ENCODE data around the gene TIMM13.

- TF ChIP-seq EZH2phosphoT487 (IDR thresholded peaks at IDR 0.05; ENCODE audit: borderline replicate concordance, low read depth) = no peak
- TF ChIP-seq RAD21 (IDR thresholded peaks at IDR 0.05; ENCODE audit: low read length) = no peak
- TF ChIP-seq, protein P1, sequence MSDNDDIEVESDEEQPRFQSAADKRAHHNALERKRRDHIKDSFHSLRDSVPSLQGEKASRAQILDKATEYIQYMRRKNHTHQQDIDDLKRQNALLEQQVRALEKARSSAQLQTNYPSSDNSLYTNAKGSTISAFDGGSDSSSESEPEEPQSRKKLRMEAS (IDR thresholded peaks at IDR 0.05; ENCODE audit: low read depth) = no peak
- no peak for TF ChIP-seq POLR2AphosphoS5 (IDR thresholded peaks at IDR 0.05; ENCODE audit: low read depth, low read length)
- no peak for TF ChIP-seq RXRA (IDR thresholded peaks at IDR 0.05; ENCODE audit: borderline replicate concordance, low read depth)
- TF ChIP-seq YY1 (IDR thresholded peaks at IDR 0.05; ENCODE audit: low read depth) = no peak
- TF ChIP-seq, protein P2, sequence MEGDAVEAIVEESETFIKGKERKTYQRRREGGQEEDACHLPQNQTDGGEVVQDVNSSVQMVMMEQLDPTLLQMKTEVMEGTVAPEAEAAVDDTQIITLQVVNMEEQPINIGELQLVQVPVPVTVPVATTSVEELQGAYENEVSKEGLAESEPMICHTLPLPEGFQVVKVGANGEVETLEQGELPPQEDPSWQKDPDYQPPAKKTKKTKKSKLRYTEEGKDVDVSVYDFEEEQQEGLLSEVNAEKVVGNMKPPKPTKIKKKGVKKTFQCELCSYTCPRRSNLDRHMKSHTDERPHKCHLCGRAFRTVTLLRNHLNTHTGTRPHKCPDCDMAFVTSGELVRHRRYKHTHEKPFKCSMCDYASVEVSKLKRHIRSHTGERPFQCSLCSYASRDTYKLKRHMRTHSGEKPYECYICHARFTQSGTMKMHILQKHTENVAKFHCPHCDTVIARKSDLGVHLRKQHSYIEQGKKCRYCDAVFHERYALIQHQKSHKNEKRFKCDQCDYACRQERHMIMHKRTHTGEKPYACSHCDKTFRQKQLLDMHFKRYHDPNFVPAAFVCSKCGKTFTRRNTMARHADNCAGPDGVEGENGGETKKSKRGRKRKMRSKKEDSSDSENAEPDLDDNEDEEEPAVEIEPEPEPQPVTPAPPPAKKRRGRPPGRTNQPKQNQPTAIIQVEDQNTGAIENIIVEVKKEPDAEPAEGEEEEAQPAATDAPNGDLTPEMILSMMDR (IDR thresholded peaks at IDR 0.05) = no peak
- TF ChIP-seq, protein P3, sequence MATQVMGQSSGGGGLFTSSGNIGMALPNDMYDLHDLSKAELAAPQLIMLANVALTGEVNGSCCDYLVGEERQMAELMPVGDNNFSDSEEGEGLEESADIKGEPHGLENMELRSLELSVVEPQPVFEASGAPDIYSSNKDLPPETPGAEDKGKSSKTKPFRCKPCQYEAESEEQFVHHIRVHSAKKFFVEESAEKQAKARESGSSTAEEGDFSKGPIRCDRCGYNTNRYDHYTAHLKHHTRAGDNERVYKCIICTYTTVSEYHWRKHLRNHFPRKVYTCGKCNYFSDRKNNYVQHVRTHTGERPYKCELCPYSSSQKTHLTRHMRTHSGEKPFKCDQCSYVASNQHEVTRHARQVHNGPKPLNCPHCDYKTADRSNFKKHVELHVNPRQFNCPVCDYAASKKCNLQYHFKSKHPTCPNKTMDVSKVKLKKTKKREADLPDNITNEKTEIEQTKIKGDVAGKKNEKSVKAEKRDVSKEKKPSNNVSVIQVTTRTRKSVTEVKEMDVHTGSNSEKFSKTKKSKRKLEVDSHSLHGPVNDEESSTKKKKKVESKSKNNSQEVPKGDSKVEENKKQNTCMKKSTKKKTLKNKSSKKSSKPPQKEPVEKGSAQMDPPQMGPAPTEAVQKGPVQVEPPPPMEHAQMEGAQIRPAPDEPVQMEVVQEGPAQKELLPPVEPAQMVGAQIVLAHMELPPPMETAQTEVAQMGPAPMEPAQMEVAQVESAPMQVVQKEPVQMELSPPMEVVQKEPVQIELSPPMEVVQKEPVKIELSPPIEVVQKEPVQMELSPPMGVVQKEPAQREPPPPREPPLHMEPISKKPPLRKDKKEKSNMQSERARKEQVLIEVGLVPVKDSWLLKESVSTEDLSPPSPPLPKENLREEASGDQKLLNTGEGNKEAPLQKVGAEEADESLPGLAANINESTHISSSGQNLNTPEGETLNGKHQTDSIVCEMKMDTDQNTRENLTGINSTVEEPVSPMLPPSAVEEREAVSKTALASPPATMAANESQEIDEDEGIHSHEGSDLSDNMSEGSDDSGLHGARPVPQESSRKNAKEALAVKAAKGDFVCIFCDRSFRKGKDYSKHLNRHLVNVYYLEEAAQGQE (IDR thresholded peaks at IDR 0.05; ENCODE audit: low read depth, low read length) = no peak
- no peak for TF ChIP-seq SIN3A (IDR thresholded peaks at IDR 0.05; ENCODE audit: borderline replicate concordance, low read depth, low read length)
Measured at GRCh38 chr19:2436926-2437325, 9.5 kb upstream of the TIMM13 start.

Measured in SK-N-SH (cell line).